Measurements from ENCODE around the gene RNF152.

RNF152 gene

GRCh38 chr18:61893971-61894750 lies 1.4 kb upstream of the RNF152 start:
- peak; percentile 14 to 47 for DNase-seq

GRCh38 chr18:61893309-61893970 lies 633 bp upstream of the RNF152 start:
- DNase-seq, result no peak

GRCh38 chr18:61891894-61892293 lies 913 bp downstream of the RNF152 start:
- DNase-seq, result no peak

GRCh38 chr18:61891271-61891670 lies 1.5 kb downstream of the RNF152 start:
- DNase-seq, result no peak

- no peak for DNase-seq
These were observed 2.5 kb downstream of the RNF152 start for GRCh38 chr18:61890344-61890743.

DNA sequence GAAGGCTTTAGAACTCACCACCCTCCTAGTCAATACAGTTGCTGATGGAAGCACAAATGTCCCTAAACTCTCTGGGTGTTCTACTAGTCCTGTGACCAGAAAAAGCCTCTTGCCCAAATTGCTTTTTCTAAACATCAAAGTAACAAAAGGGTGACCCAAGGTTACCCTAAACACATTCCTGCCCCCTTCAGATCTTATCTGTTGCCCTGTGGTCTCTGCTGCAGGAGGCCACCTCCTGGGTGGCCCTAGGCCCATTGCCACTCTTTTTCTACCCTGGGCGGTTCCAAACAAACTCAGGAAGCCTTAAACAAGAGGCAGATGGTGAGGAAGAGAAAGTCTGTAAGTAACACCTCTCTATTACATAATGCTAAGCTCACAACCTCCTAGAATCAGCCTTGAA lies 3.3 kb downstream of the RNF152 start:
- no peak for DNase-seq

DNA sequence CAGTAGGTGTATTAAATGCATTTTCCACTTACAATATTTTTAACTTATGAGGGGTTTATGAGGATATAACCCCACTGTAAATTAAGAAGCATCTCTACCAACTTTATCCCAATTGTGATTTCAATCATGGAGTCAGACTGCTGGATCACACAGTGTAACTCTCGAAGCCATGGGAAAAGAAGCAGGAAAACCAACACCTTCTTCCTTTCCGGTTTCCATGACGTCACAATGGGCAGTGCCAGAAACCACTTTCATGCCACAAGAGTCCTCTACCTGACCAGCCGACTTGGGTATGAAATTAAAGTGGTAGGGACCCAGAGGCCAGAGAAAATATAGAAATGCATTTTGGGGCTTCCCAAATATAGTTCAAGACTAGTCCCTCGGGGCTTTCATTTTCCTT lies 4.2 kb downstream of the RNF152 start:
- no peak for DNase-seq

- no peak for DNase-seq
These were observed 5.0 kb downstream of the RNF152 start for GRCh38 chr18:61887838-61888237.

DNA sequence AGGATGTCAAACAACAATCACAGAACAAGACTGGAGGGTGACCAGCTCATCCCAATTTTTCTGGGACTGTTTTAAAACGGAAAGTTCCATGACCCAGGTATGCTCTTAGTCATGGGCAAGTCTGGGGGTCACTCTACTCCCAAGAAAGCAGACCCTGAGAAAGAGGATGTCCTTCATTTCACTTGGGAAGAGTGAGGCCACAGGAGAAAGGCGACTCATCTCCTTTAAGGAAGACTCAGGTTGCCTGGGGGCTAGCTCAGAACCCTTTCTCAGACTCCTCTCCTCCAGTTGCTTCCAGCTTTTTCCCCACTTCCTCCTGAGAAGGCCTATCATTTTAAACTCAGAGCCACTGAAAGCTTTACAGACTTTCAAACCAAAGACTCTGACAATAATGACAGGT lies 9.3 kb downstream of the RNF152 start:
- no peak for DNase-seq

DNA sequence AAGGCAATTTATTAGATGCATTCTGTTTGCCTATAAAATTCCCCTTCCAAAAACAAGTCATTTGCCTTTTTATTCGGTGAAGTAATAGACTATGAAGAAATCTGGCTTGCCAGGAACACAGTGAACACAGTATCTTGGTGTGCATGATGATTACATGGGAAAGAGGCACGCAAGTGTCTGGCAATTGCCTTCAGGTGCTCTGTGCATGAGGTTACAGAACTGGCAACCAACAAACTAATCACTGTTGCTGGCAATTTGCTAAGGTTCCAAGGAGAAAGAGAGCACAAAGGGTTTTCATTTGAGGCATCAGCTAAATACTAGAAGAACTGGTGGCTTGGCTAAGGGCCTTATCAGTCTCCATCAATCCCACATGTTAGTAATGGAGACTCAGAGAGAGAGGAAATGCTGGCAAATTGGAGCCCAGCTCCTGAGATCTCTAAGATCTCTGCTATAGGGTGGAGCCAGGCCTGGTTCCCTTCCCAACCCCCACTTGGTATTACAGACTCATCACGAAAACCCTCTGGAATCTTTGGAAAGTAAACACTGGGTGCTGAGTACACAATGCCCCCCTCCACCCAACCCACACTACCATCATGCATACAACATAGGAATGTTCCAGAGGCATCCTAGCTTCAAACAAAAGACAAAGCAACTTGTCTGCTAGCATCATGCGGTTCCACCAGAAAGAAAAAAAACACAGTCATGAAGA lies 10.4 kb downstream of the RNF152 start:
- DNase-seq, result no peak

DNA sequence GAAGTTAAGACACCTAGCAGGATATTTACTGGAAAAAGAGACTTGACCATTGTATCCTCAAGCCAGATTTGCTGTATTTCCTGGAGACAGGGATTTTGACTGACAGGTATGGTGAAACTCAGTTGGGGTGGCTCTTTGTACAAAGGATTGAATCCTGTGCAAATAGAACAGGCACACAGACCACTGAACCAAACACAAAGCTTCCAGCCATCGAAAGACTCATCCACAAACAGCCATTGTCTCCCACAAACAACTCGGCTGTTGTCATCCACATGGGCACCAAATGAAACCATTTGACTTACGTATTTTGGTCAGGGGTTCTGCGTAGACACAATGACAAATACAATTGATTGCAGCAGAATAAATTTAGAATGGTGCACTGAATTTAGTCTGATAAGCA lies 15.9 kb downstream of the RNF152 start:
- DNase-seq, result no peak

- DNase-seq, result no peak
These were observed 22.7 kb downstream of the RNF152 start for GRCh38 chr18:61870151-61870550.

DNA sequence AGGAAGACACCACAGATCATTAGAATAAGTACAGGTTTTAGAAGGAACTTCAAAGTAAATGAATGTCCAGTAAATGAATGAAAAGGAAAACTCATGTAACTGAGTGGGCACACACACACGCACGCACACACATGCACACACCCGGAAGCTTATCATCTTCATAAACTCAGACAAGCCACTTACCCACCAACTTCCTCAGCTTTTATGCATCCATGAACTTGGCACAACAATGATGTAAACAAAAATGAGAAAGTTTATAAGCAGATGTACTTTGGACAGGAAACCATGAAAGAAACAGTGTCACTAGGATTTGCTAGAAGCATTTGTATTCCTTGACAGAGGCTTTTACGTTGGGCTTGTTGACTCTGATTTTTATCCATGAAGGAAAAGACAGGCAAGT lies 23.2 kb downstream of the RNF152 start:
- DNase-seq, result no peak

GRCh38 chr18:61865466-61866175 lies 27.2 kb downstream of the RNF152 start:
- no peak for DNase-seq

DNA sequence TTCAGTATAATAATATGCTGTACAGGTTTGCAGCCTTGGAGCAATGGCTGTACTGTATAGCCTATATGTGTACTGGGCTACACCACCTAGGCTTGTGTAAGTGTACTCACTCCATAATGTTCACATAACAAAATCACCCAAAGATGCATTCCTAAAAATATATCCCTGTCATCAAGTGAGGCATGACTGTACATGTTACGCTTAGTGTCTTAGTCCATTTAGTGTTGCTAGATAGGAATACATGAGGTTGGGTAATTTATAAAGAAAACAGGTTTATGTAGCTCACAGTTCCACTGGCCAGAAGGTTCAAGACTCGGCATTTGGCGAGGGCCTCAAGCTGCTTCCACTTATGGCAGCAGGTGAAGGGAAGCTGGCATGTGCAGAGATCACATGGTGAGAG lies 31.4 kb downstream of the RNF152 start:
- no peak for DNase-seq

- DNase-seq, result no peak
These were observed 32.5 kb downstream of the RNF152 start for GRCh38 chr18:61860302-61860701.

- DNase-seq, result no peak
These were observed 33.7 kb downstream of the RNF152 start for GRCh38 chr18:61859113-61859512.

- no peak for DNase-seq
These were observed 36.1 kb downstream of the RNF152 start for GRCh38 chr18:61856678-61857077.

GRCh38 chr18:61855449-61856378 lies 37.1 kb downstream of the RNF152 start:
- no peak for DNase-seq

DNA sequence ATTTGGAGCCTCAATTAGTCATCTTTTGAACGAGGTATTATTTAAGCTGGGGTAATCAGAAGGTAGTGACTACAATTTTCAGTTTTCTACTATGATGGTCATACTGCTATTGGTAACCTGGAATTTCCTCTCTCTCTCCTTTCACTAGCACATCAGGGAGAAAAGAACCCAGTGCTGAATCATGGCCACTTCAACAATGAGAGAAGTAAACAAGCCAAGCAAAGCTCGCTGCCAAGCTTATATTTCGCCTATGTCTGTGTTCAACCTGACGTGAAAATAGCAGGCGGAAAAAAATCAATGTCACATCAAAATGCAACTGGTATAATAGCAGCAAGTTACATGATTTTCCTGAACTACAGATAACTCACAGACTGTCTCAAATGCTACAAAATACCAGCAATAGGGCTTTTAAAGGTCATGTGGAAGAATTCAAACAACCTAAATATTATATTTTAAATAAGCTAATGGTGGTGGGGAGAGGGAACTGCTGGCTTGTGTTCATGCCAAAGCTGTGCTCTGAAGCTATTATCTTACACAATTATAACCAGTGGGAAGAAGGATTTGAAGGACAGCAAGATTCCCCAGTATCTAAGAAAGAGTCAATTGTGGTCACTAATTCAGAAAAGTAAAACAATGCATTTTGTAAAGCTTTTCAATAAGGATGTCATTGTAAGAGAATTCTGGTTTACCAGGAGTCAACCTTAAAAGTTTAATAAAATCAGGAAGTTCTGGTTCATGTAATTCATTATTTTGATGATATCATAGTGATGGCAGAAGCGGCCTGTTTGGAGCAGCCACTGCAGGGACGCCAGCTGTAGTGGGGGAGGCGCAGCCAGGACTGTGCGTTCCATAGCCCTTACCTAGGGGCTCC lies 38.0 kb downstream of the RNF152 start:
- no peak for DNase-seq

DNA sequence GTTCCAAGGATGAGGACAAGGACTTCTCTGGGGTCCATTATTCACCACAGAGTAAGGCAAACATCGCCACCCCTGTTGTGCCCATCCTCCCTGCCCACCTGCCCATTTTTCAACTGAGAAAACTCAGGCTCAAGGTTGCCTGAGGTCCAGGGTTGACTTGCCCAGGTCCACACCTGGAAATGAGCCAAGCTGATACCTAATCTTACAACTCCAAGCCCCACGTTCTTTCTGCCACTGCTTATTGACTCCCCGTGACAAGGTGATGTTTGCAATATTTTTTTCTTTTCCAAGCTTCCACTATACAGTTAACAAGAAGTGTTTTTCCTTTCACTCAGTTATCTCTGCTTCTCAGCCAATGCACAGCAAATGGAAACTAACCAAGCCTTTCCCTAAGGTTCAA lies 39.0 kb downstream of the RNF152 start:
- no peak for DNase-seq

Measured in inflammatory macrophage (primary cell).